COLO668 (cell line): ENCODE measurements around the gene DPT.

Experiments used
- DNase-seq: peaks from one replicate; lab custom pipeline; 2025; ENCODE audit not compliant: unreplicated experiment; lab: John Stamatoyannopoulos, UW

DPT gene

DNA sequence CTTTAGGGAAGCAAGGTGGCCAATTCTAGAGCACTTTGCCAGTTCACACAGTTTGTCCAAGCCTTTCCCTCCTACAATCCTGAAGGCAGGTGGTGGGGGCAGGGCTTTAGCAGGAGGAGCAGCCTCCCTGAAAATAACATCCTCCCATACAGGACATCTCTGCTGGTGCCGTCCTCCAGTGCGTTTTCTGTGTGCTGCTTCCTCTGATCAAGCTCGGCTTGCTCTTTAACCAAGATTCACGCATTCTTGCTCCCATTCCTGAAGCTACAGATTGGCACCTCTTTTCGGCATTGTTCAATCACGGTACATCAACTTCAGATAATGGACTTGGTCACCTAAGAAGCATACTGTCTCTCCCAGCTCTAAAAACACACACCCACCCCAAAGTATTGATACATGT lies 7.5 kb upstream of the DPT start:
- no peak for DNase-seq

DNA sequence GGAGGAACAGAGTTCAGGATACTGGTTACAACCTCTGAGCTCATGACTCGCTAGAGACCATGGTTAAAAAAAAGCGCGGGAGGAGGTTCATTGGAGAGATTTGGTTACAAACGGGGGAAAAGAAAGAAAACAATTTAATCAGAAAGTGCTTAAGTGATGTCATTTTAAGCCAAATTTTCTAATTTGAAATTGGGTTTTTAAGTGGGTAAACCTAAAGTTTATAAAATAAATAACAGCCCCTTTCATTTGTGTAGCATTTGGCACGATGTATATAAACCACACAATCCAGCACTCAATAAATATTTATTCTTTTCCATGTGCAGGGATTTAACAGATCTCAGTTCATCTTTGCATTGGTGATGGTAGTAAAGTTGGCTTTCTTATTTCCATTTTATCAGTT lies 7.0 kb upstream of the DPT start:
- DNase-seq: no peak

- no peak for DNase-seq
Measured at GRCh38 chr1:168734946-168735345, 5.9 kb upstream of the DPT start.

DNA sequence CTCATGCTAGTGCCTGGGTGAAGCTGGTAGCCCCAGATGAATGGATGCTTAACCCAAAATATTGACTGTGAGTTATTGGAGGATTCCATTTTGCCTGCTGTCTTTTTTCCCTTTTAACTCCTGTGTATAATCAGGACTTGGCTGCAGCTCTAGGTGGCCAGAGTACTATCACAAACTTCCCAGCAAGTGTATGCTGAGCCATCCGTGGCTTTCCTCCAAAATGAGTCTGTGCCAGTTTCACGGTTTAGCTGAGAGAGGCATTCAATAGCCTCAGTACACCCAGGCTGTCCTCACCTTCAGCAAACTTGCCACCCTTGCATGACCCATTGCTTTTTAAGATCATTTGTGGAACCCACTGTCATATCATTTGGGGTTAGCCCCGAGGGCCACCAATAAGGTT lies 5.3 kb upstream of the DPT start:
- no peak for DNase-seq

DNA sequence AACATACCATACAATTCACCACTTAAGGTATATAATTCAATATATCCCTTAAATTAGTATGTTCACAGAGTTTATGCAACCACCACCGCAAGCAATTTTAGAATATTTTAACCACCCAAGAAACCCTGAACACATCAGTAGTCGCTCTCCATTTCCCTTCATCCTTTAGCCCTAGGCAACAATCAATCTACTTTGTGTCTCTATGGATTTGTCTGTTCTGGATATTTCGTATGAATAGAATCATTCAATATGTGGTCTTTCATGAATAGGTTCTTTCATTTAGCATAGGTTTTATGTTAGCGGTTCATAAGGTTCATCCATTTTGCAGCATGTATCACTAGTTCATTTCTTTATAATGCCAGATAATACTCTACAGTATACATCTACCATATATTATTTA lies 4.2 kb upstream of the DPT start:
- DNase-seq: no peak

GRCh38 chr1:168732736-168733135 lies 3.7 kb upstream of the DPT start:
- DNase-seq: peak; percentile 51

DNA sequence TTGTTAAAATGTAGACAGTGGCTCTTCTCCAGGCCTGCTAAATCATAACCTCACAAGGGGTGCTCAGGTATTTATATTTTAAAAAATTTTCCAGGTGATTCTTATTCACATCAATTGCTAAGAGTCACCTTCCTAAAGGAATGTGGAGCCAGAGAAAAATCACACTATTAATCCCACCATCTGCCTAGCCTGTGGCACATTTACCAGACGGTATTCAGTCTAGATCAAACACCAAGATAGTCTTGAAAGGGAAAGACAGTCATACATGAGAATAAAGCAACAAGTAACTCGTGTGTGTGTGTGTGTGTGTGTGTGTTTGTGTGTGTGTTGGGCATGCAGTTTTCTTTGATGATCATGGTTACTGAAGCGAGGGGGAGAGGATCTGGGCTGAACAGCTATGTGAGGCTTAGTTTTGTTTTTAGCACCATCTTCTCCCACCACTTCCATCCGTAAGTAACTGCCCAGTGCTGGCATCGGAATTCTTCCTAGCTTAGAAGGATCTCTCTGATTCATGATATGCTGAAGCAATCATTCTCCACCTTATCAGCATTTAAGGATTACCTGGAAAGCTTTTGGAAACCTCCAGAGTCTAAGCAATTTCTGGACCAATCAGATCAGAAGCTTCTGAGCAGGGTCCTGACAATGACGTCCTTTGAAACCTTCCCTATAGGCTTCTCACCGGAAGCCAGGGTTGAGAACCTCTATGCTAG lies 2.4 kb upstream of the DPT start:
- DNase-seq: no peak

DNA sequence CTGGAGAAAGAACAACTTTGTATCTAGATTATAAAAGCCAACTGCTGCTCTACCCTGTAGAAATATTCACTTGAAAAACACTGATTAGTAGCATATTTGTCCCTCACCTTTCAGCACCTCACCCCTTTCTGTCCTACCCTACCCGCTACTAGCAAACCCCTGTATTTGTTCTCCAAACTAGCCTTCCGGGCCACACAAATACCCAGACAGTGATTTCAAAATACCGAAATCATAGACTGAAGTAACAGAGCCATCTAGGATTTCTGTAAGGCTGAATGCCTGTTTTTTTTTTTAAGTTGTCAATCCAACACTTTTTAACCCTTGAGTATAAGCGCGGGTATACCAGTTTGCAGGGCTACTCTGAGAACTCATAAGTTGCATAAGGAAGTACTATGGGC lies 398 bp upstream of the DPT start:
- DNase-seq: no peak

DNA sequence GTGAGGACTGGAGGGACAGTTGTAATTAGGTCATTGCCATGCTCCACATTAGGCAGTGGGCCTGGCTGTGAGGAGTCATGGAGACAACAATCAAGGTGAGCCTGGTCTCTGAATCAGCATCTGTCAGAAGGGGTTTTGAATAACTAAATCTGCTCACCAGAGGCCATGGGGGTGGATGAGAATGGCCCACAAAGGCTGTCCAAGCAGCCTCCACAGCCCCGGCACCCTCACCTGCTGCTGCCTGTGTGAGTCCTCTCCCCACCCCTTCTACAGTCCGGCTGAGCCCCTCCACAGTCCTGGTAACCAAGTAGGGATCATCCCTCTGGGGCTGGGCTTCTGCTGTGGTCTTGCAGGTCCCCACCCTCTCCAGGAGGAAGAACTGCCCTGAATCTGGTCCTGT lies 2.3 kb downstream of the DPT start:
- DNase-seq: no peak

DNA sequence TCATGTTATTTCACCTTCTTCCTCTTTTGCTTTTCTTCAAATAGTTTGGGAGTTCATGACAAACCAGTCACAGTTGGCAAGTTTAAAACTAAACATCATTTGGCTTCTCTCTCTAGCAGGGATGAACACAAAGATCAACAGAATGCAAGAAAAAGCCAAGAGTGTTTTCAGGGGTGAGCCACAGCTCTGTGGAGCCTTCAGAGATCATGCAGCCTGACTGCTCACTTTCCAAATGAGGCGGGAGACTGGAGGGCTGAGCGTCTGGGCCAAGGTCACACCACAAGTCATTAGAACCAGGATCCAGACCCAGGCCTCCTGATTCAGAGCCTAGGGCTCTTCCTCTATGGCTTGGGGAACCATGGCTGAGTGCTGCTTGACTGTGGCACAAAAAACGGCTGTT lies 2.7 kb downstream of the DPT start:
- no peak for DNase-seq

- DNase-seq: no peak
Measured at GRCh38 chr1:168725831-168726230, 3.2 kb downstream of the DPT start.

DNA sequence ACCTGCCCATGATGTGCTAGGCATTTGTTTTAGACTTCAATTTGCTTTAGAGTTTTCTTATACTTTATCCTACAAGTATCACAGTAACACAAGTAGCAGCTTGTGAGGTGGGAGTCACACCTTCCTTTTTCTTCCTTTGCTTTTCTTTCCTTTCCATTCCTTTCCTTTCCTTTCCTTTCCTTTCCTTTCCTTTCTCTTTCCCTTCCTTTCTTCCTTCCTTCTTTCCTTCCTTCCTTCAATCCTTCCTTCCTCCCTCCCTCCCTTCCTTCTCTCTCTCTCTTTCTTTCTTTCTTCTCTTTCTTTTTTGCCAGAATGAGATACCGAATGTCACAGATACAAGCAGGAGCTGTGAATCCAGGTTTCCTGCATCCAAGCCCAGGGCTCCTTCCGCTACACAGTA lies 3.9 kb downstream of the DPT start:
- DNase-seq: no peak

- DNase-seq: no peak
Measured at GRCh38 chr1:168723000-168723399, 6.0 kb downstream of the DPT start.

GRCh38 chr1:168720839-168721238 lies 8.2 kb downstream of the DPT start:
- DNase-seq: no peak

DNA sequence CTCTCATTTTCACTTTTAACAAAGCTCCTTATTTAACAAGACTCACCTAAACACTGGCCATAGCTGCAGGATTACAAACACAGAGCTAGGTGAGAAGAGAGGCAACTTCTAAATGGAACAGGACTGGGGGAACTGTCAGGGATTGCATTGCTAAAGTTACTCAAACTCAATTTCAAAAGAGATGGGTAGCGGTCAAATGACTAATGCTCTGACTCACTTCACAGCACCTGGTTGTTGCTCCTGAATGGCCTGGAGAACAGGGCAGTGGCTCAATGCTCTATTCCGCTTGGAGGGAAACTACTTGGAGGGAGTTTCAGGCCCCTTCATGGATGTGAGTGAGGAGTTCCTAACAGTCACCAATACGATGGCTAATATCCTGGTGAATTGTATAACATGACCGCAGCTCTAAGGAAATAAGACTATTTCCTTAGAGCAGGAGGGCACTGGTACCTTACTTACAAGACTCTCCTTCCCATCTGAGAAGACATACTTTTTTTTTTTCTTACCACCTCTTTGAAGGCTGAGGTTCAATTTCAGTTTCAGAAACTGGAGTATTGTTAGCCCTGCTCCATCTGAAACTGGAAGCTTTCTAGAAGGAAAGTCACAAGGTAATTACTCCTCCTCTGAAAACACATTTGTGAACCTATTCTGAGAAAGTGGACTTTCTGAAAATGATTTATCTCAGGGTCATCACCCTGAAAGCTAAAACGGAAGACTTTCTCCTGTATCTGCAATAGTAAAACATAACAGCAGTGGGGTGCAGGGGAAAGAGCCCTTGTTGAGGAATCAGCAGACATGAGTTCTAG lies 9.5 kb downstream of the DPT start:
- DNase-seq: no peak

GRCh38 chr1:168717906-168718891 lies 10.8 kb downstream of the DPT start:
- no peak for DNase-seq

DNA sequence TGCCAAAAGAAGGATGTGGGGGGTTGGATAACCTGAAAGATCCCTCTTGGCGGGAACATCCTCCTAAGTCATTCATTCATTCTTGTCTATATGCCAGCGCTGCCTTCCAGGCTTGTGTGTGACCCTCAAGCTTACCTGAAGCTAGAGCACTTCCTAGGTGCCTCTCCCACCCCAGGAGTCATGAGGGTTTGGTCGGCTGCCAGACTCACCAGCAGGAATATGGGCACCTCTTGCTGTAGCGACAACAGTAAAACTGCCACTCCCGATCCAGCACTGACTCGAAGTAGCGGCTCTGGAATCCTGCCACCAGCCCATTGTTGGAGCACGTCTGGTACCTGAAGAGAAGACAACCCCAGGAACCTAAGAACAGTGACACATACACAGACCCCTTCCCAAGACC lies 15.0 kb downstream of the DPT start:
- no peak for DNase-seq

- DNase-seq: no peak
Measured at GRCh38 chr1:168709405-168710363, 19.3 kb downstream of the DPT start.

DNA sequence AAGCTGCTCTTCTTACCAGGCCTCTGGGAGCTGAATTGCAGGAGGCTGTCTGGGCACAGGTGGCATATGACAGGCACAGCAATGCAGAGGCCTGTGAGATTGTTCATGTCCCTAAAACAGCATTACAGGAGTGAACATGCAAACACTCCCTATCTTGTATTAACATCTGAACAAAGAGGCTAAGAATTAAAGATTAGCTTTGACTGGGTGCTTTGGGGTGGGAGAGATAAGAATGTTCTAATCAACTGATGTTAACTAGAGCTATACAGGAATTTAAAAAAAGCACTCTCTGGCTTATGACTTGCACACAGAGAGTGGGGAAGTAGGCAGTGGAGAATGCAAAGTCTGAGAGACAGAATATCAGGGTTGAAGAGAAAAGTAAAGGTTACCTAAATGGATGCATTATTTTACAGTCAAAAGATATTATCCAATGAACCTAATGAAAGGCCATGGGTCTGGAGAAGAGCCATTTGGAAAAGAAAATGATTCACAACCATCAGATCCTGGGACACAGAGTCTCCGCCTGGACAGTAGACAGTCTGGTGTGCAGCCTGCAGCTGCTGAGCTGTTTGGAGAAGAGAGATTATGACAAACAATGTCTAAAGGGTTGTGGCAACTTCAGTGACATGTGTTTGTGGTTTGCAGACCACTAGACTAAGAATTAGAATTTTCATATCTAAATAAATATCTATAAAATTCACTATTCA lies 20.2 kb downstream of the DPT start:
- DNase-seq: no peak
